DMS114 treated with DMSO at 0.1 percent for 48 hours (cell line): ENCODE measurements around the gene EIF3I.
"Not testable (repeated sequence)": the region's sequence is repeated elsewhere in the genome, so short reads cannot be mapped to it uniquely, and the experiment has no call there.

ENCODE experiments used
- DNase-seq: peaks from one replicate; lab custom pipeline; 2025; ENCODE audit not compliant: unreplicated experiment; lab: John Stamatoyannopoulos, UW

The EIF3I gene

DNA sequence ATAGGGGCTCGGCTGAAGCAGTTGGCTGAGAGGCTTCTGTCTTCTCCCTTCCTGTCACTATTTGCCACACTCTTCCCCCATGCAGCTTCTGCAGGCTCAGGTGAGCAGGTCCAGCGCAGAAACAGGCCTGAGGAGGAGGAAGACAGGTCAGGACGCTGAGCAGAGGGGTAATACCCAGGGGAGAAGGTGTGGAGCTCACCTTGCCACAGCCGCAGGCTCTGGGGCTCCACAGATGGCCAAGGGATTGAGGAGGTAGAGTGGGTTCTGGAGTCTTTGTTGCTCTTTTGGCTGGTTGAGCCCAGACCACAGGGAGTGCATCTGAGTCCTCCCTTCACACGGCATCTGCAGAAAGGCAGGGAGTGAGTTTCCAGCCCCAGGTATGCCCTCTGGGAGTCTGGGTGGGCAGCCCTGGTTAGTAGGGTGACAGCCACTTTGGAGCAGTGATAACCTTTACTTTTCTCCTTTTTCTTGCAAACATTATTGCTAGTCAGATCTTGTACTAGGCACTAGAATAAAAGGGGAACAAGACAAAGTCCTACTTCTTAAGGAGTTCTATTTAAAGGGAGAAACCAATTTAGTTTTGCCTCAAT, 9.7 kb downstream of the EIF3I start:
- no peak for DNase-seq

DNA sequence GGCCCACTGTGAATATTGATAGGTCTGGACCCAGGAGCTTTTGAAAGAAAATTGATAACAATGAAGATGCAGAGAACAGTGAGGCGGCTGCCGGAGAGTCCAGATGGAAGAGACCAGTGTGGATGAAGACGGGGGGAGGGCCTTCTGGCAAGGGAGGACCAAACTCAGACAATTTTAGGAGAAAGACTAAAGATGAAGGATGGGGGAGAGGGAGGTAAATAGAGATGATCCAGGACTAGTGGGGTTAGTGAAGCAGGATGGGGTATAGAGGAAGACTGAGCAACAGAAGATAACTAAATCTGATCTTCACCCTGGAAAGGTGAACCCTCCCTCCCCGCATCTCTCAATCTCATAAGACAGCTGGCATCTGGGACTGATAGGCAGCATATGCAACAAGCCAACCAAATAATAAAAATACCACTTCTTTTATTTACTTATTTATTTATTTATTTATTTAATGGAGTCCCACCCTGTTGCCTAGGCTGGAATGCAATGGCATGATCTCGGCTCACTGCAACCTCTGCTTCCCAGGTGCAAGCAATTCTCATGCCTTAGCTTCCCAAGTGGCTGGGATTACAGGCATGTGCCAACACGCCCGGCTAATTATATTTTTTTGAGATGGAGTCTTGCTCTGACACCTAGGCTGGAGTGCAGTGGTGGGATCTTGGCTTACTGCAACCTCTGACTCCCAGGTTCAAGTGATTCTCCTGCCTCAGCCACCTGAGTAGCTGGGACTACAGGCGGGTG, 10.5 kb downstream of the EIF3I start:
- DNase-seq = no peak

DNA sequence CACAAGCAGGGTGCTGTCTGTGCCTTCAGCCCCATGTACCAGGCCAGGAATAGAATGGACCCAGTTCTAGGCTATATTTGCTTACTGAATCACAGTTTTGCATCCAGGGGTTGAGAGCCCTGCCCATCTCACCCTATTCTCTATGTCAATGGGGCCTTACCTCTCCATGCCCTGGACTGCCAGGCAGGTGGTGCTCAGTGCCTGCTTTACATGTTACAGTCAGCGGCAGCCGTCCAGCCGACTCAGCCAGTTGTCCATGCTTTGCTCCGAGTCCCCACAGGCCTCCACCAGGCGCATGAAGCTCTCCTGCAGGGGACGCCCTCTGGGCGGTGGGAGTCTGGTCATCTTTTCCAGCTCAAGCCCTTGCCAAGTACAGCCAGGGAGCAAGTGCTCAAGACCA, 12.6 kb downstream of the EIF3I start:
- DNase-seq = no peak

DNA sequence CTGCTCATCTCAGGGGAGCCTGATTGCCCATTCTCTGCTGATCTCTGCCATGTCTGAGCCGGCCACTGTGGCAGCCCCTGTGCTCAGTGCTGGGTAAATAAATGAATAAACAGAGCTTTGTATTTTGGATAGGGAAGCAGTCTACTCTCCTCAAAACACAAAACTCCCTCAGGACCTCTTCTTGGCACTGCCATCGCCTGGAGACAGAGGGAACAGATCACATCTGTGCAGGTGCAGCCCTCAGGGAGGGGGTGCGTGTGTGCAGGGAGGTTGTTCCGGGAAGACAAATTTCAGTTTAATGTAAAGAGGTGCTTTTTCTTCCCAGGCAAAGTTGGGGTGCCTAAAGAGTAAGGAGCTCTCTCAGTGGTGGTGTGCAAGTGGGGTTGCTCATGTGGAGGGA, 17.1 kb downstream of the EIF3I start:
- DNase-seq = no peak

DNA sequence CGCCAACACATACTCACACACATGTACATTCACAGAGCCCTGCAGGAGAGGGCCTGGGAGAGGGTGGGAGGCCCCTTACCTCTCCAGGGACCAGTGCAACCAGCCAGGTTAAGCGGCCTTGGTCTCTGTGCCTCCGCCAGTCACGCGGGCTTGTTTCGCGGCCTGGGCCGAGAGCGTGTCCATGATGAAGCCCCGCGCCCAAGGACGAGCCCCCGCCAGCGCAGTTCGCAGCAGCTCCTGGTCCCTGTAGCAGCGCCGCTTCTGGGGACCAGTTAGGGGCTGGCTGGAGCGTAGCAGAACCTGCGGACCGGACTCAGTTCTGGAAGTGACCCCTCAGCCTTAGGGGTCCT, 17.6 kb downstream of the EIF3I start:
- DNase-seq = no peak

DNA sequence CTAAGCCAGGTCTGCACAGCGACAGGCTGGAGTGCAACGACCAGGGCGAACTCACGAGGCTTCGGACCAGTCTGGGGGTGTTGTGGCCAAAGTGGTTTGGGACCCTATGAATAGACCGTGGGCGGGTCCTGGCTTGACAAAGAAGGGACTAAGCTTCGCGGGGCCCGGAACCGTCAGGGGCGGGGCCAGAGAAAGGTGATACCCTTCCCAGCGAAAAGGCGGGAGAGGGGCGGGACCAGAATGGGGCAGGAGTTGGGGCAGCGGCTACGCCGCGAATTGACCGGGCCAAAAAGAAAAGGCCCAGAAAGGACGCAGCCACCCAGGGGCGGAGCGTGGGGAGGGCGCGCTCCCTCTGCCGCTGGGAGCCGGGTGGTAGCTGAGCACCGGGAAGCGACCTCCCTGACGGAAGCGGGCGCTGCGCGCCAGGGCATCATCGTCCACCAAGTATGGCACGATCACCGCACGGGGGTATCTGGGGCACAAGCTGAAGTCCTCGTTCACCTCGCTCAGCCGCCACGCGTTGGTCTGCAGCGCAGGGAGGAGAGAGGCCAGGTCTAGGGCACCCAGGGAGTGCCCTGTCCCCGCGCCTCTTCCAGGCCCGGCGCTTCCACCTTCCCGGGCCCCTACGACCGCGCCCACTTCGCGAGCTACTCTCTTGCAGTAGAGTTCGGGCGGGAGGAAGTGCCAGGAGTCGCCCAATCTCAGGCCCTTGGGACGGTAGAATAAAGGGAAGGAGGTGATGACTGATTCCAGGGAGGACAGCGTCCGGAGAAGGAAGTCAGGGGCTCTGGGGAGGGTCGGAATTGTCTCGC, 18.1 kb downstream of the EIF3I start:
- peak; percentile 22 for DNase-seq

DNA sequence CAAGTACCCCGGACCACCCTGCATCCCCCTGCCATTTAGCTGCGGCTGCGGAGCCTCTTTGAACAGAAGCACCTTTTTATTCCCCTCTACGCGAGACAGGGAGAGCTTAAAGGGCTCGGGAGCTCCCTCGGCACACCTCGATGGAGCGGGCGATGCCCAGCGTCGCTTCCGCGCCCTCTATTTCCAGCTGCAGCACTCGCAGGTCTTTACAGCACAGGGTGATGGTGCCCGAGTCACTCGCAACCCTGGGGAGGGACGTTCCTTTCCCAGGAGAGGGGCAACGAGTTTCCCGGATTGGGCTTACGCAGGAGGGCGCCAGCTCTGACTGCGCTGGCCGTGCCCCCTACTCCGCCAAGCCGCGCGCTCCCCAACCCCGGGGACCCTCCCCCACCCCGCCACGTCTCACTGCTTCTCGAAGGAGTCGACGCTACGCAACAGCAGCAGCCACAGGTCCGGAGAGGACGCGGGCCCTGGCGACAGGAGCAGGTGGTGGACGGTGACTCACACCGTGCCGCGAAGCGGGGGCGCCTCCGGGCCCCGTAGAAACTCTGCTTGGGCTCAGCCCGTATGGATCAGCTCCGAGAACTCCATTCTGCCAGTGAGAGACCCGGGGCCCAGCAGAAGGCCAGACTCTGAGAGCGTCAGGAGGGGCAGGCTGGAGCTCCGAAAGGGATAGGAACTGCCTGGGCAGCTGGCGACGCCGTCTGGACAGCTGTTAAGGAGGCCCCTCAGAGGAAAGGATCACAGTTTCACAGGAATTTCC, 19.0 kb downstream of the EIF3I start:
- DNase-seq = peak; percentile 27

DNA sequence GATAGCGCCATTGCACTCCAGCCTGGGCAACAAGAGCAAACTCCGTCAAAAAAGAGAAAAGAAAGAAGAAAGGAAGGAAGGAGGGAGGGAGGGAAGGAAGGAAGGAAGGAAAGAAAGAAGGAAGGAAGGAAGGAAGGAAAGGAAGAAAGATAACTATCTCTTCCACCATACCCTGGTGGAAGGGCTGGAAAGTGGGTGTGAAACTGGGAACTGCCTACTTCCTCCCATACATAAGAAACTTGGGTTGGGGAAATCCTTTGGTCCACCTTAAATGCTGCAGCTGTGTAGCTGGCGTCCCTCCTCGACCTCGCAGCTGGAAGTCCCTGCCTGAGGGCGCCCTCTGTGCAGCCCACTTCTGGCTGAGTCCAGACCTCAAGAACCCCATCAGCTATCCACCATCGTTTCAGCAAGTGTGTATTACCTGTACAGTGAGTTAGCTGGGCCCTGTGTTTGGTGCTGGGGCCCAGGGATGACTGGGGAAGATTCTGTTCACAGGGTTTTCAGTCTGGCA, 20.2 kb downstream of the EIF3I start:
- no peak for DNase-seq

DNA sequence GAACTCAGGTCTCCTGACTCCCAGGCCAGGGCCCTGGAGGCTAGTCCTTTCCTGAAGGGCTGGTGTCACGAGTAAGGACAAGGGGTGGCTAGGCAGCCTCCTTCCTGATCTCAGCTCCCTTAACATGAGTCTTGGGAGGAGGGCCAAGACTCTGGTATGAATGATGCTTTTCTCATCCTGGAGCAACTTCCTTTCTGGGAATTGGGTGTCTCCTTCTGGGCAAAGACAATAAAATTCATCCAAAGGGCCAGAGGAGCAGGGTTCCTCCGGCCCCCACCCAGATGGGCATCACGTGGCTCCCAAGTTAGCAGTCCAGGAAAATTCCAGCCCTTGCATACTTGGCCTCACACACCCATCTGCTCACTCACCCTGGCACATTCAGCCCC, 24.7 kb downstream of the EIF3I start, which contains the start of gene FAM167B:
Gene FAM167B, plus strand, starts transcription at position 335 of the 386 bp plus-strand sequence. CDS start 200 bp downstream, outside the sequence.
- DNase-seq = no peak

DNA sequence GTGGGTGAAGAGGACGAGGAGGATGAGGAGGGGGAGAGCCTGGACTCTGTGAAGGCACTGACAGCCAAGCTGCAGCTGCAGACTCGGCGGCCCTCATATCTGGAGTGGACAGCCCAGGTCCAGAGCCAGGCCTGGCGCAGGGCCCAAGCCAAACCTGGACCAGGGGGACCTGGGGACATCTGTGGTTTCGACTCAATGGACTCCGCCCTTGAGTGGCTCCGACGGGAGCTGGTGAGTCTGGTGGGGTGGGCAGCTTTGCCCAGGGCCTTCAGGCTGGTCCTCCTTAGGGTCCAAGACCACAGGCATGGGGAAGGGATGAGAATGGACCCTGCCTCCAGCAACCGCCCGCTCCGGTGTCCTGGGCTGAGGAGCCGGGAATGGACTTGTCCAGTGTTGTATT, 25.2 kb downstream of the EIF3I start:
- DNase-seq = no peak

DNA sequence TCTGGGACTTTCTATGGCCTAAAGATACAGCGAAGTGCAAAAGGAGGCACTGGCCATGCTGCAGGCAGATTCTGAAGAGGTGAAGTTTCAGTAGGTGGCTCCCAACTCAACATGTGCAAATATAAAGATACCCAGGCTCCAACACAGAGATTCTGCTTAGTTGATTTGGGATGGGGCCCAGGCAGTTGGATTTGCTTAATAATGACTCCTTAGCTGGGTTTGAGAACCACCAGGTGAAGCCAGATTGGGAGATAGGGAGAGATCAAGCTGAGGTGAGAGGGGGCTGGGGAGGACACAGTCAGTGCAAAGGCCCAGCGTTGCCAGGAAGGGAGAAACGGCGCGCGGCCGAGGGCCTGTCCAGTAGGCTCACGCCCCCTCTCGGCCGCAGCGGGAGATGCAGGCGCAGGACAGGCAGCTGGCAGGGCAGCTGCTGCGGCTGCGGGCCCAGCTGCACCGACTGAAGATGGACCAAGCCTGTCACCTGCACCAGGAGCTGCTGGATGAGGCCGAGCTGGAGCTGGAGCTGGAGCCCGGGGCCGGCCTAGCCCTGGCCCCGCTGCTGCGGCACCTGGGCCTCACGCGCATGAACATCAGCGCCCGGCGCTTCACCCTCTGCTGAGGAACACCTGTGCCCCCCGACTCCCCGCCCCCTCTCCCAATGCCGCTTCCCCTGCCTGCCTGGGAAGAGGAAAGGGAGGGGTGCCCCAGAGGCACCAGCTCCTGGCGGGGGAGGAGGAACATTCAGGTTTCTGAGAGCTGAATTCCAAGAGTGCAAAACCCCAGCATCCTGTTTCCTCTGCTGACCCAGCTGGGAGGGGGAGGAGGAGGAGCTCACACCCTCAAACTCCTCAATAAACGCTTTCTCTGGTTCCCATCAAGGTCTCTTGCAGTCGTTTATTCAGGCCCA, 26.0 kb downstream of the EIF3I start:
- DNase-seq = no peak

DNA sequence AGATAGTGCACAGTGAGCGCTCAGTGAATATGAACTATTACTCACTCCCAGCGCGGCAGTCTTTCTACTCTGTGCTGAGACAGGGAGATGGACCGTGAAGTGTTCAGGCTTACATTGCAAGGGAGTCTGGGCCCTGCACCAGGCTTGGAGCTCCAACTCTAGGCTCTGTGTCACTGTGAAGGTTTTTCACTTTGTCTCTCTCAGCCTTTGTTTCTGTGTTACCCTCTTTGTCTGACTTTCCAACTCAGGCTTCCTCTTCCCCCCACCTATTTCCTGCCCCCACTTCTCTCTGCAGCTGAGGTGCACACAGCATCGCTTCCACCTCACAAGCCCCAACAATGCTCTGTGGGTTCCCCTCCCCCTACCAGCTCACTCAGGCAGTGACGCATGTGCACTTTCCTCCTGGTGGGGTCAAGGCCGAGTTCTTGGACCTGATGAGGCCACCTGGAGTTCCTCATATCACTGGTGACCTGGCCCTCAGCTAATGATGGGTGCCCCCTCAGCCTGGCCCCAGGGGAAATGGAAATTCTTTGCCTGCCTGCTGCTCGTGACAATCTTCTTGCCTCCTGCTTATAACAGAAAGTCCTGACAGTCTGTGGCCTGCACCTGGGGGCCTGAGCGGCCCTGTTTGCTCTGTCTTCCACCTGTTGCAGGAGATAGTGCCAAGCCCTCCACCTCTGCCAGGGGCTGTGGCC, 27.8 kb downstream of the EIF3I start:
- no peak for DNase-seq

DNA sequence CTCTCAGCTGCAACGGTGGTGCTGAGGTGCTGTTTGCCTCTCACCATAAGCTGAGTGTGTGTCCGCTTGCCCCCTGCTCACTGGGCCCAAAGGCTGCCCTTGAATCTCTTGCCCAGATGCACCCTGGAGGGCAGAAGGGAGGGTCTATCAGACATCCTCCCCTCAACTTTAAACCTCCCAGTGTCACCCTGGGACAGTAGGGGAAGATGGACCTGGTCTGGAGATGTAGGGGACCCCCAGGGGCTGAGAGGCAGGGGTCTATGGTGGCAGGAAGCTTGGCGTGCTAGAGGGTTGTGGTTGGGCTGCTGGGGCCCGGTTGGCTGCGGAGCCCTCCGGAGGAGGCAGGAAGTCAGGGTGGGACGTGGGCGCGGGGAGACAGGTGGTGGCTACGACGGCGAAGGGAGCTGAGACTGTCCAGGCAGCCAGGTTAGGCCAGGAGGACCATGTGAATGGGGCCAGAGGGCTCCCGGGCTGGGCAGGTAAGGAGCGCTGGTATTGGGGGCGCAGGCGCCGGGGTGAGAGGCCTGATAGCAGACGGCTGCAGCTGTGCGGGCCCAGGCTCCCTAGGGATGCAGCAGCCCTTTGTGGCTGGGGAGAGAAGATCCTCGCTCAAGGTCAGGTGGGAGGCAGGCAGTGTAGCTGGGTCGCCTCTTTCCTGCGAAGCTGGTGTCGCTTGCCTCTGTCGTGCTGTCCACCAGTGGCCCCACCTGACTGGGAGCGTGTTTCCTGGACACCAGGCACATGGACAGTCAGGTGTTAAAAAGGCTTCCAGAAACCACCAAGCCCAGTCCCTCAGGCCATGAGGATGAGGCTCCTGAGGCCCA, 28.9 kb downstream of the EIF3I start, which contains the start of gene LCK:
Gene LCK, plus strand, starts transcription at position 373 of the 824 bp plus-strand sequence. CDS start 23,065 bp downstream, outside the sequence.
- DNase-seq = no peak

DNA sequence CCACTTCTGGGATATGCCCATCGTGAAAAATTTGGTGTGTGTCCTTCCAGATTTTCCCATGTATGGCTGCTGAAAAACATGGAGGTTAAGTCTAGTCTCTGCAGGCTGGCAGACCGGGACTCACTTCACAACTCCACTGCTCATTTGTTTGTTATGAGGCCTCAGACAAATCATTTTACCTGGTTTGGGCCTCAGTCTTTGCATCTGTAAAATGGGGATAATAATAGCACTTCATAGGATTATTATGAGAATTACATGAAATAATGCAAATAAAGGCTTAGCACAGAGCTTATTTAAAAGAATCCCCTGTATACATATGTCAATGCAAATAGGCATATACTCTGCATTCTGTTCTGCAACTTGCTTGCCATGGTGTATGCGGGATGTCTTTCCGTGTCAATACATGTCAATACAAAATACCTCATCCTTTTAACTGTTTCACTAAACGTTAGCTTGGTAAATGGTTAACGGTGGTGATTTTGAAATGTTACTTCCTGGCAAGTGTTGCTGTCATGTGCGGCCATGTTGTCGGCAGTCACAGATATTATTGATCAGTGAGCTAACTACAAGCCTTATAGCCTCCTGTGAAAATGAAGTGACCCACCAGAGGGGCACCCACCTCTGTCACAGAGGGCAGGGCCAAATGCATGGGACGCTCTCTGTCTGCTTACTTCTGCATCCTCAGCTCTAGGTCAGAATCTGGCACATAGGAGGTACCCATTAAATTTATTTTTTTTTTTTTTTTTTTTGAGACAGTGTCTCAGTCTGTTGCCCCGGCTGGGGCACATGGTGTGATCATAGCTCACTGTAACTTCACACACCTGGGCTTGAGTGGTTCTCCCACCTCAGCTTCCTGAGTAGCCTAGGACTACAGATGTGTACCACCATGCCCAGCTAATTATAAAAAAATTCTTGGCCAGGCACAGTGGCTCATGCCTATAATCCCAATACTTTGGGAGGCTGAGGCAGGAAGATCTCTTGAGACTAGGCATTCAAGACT, 33.2 kb downstream of the EIF3I start:
- DNase-seq = no peak

DNA sequence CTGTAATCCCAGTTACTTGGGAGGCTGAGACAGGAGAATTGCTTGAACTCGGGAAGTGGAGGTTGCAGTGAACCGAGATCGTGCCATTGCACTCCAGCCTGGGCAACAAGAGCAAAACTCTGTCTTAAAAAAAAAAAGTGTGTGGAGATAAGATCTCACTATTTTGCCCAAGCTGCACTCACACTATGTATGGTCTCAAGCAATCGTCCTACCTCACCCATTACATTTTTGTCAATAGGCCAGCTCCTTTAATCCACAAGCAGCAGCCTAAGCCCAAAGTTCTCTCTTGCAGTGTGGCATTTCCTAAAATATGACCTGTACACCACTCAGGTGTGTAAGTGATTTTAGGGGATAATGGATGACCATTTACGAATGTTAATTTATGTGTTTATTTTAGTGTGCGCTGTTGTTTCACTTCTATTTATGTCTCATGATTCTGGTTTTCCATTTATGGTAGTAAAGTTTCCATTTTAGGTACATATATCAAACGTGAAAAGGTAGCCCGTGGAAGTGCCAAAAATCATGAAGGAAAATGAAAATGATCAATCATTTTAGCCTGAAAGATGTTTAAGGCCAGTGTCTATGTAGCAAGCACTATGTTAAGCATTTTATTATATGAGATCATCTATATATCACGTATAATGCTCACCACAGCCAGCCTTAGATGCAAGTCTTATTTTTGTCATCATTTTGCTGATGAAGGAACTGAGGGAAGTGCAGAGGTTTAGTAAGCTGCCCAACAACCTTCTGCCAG, 34.4 kb downstream of the EIF3I start:
- no peak for DNase-seq

DNA sequence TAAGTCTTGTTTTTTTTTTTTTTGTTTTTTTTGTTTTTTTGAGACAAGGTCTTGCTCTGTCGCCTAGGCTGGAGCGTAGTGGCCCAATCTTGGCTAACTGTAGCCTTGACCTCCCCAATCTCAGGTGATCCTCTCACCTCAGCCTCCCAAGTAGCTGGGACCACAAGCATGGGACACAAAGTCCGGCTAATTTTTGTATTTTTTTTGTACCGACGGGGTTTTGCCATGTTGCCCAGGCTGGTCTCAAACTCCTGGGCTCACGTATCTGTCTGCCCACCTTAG, 35.0 kb downstream of the EIF3I start:
- no peak for DNase-seq

DNA sequence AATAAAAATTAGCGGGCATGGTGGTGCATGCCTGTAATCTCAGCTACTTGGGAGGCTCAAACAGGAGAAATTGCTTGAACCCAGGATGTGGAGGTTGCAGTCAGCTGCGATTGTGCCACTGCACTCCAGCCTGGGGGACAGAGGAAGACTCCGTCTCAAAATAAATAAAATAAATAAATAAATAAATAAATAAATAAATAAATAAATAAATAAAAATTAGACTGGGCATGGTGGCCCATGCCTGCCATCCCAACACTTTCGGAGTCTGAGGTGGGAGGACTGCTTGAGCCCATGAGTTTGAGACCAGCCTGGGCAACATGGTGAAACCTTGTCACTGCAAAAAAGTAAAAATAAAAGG, 41.0 kb downstream of the EIF3I start:
- not testable (repeated sequence) for DNase-seq
